IPS-20b (cell line): ENCODE data around the gene ARL2.
"Not testable (repeated sequence)": the region's sequence is repeated elsewhere in the genome, so short reads cannot be mapped to it uniquely, and the experiment has no call there.

Experiments used
- H3K27ac ChIP-seq: one replicate; pipeline ENCODE4 v1.5.1; 2013; ENCODE audit warnings: low read length
- H3K27me3 ChIP-seq: 2 replicates; pipeline ENCODE4 v1.6.1; 2013; ENCODE audit warnings: mild to moderate bottlenecking, low read length, inconsistent platforms; ENCODE audit not compliant: insufficient read depth
- H3K36me3 ChIP-seq: 2 replicates; pipeline ENCODE4 v1.6.1; 2013; ENCODE audit warnings: low read depth, mild to moderate bottlenecking, inconsistent platforms, low read length, moderate library complexity; ENCODE audit not compliant: insufficient read depth
- H3K4me1 ChIP-seq: 2 replicates; pipeline ENCODE4 v1.6.1; 2013; ENCODE audit warnings: mild to moderate bottlenecking, control low read depth, inconsistent platforms, low read length, moderate library complexity; ENCODE audit not compliant: insufficient read depth
- H3K4me3 ChIP-seq: 2 replicates; pipeline ENCODE4 v1.5.1; 2013; ENCODE audit warnings: mild to moderate bottlenecking, low read length, inconsistent platforms
- H3K9ac ChIP-seq: 2 replicates; pipeline ENCODE4 v1.6.1; 2013; ENCODE audit warnings: low read depth, mild to moderate bottlenecking, inconsistent platforms, low read length, moderate library complexity
- H3K9me3 ChIP-seq: 2 replicates; pipeline ENCODE4 v1.6.1; 2013; ENCODE audit warnings: mild to moderate bottlenecking, low read depth, low read length, inconsistent platforms; ENCODE audit not compliant: insufficient read depth

The ARL2 gene

GRCh38 chr11:65013130-65013887 lies 651 bp upstream of the ARL2 start:
- H3K9ac ChIP-seq, result peak overlapping the region; percentile 93
- no peaks in the 10 kb centered on the region for H3K27me3 ChIP-seq
- peaks cover 8% of the 10 kb centered on the region for H3K36me3 ChIP-seq
- no peak overlapping the region for H3K27ac ChIP-seq
- 0 out of 2 replicates have a peak, but pooled peaks cover 3% of the 10 kb centered on the region for H3K4me1 ChIP-seq
- no peaks in the 10 kb centered on the region for H3K9me3 ChIP-seq
- peak overlapping the region; percentile 86 for H3K4me3 ChIP-seq

DNA sequence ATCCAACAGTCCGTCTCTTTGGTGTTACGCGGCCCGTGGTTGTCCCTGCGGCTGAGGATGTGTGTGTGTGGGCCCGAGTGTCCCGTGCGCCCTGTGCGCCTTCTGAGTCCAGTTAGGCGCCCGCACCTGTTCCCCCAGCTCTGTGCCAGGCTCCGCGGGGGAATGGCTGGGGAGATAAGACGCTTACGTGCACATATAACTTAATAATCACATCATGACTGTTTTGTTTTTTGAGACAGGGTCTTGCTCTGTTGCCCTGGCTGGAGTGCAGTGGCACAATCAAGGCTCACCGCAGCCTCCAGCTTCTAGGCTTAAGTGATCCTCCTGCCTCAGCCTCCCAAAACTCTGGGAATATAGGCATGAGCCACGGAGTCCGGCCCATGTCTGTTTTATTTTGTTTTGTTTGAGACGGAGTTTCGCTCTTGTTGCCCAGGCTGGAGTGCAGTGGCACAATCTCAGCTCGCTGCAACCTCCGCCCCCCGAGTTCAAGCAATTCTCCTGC lies 817 bp downstream of the ARL2 start:
- Histone ChIP-seq H3K27me3 (no peaks in the 10 kb centered on the region), H3K9ac (peak overlapping the region; percentile 93; the same call in 1 of the 2 replicates), H3K4me3 (peak overlapping the region; percentile 86), H3K9me3 (no peaks in the 10 kb centered on the region), H3K27ac (peak overlapping the region; percentile 49), H3K4me1 (0 out of 2 replicates have a peak, but pooled peaks cover 3% of the 10 kb centered on the region), H3K36me3 (peaks cover 19% of the 10 kb centered on the region)

- Histone ChIP-seq H3K27ac (no peak overlapping the region), H3K36me3 (peaks cover 31% of the 10 kb centered on the region), H3K27me3 (no peaks in the 10 kb centered on the region), H3K4me1 (0 out of 2 replicates have a peak, but pooled peaks cover 3% of the 10 kb centered on the region), H3K9me3 (no peaks in the 10 kb centered on the region), H3K4me3 (no peak overlapping the region), H3K9ac (no peak overlapping the region)
Measured at GRCh38 chr11:65016705-65017104, 2.7 kb downstream of the ARL2 start.

GRCh38 chr11:65017937-65018336 lies 4.0 kb downstream of the ARL2 start:
- no peak overlapping the region for H3K27ac ChIP-seq
- no peak overlapping the region for H3K4me3 ChIP-seq
- H3K27me3 ChIP-seq, result no peaks in the 10 kb centered on the region
- H3K9ac ChIP-seq, result no peak overlapping the region
- H3K9me3 ChIP-seq, result no peaks in the 10 kb centered on the region
- 0 out of 2 replicates have a peak, but pooled peaks cover 3% of the 10 kb centered on the region for H3K4me1 ChIP-seq
- peaks cover 37% of the 10 kb centered on the region for H3K36me3 ChIP-seq

- Histone ChIP-seq H3K9ac (no peak overlapping the region), H3K9me3 (no peaks in the 10 kb centered on the region), H3K4me3 (no peak overlapping the region), H3K4me1 (no peaks in the 10 kb centered on the region), H3K27me3 (no peaks in the 10 kb centered on the region), H3K36me3 (peaks cover 37% of the 10 kb centered on the region), H3K27ac (no peak overlapping the region)
Measured at GRCh38 chr11:65019824-65020223, 5.9 kb downstream of the ARL2 start.

- Histone ChIP-seq H3K4me3 (no peak overlapping the region), H3K4me1 (no peaks in the 10 kb centered on the region), H3K36me3 (peaks cover 37% of the 10 kb centered on the region), H3K9me3 (no peaks in the 10 kb centered on the region), H3K27me3 (no peaks in the 10 kb centered on the region), H3K27ac (no peak overlapping the region), H3K9ac (no peak overlapping the region)
Measured at GRCh38 chr11:65021003-65021402, 7.0 kb downstream of the ARL2 start.

- H3K9ac ChIP-seq, result no peak overlapping the region
- no peaks in the 10 kb centered on the region for H3K27me3 ChIP-seq
- H3K4me1 ChIP-seq, result no peaks in the 10 kb centered on the region
- H3K36me3 ChIP-seq, result peaks cover 37% of the 10 kb centered on the region
- H3K4me3 ChIP-seq, result no peak overlapping the region
- H3K9me3 ChIP-seq, result no peaks in the 10 kb centered on the region
- H3K27ac ChIP-seq, result no peak overlapping the region
Measured at GRCh38 chr11:65021509-65021908, 7.5 kb downstream of the ARL2 start.

- H3K9ac ChIP-seq, H3K4me1 ChIP-seq, H3K27ac ChIP-seq, H3K4me3 ChIP-seq, H3K9me3 ChIP-seq, H3K27me3 ChIP-seq: not testable (repeated sequence)
- H3K36me3 ChIP-seq, result peaks cover 27% of the 10 kb centered on the region
Measured at GRCh38 chr11:65023502-65023901, 9.5 kb downstream of the ARL2 start.

DNA sequence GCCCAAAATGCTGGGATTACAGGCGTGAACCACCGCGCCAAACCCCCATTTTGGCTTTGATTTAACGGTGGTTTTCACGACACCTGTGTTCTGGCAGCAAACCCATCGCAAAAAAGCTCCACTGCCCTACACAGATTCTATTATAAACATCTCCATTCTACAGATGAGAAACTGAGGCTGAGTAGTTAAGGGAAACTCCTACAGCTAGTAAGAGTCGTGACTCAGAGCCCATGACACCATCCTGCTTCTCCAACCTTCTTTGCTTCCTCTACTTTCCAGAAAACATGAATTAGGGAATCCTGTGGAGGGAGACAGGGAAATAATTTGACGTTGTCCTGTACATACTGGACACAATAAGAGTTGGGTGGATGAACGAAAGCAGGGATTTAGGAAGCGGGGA lies 12.8 kb downstream of the ARL2 start:
- peaks cover 5% of the 10 kb centered on the region; the same call in 1 of the 2 replicates for H3K4me1 ChIP-seq
- H3K27me3 ChIP-seq, result no peaks in the 10 kb centered on the region
- peaks cover 5% of the 10 kb centered on the region; the same call in 1 of the 2 replicates for H3K36me3 ChIP-seq
- H3K4me3 ChIP-seq, result peak overlapping the region; percentile 66
- no peak overlapping the region for H3K9ac ChIP-seq
- no peak overlapping the region for H3K27ac ChIP-seq
- H3K9me3 ChIP-seq, result no peaks in the 10 kb centered on the region

GRCh38 chr11:65027213-65028067 lies 13.5 kb downstream of the ARL2 start, which contains the start of gene SNX15:
Gene SNX15 (plus strand): TSS chr11:65027439. CDS start chr11:65027538, 99 bp downstream.
- H3K9ac ChIP-seq, result peak within 1 kb of the TSS; percentile 51; the same call in 1 of the 2 replicates
- H3K27me3 ChIP-seq, result no peaks in the 10 kb centered on the region
- no peaks in the 10 kb centered on the region for H3K9me3 ChIP-seq
- peaks cover 5% of the 10 kb centered on the region; the same call in 1 of the 2 replicates for H3K4me1 ChIP-seq
- no peaks in the 10 kb centered on the region for H3K36me3 ChIP-seq
- H3K27ac ChIP-seq, result peak within 1 kb of the TSS; percentile 51
- peak within 1 kb of the TSS; percentile 66 for H3K4me3 ChIP-seq

- Histone ChIP-seq H3K27ac (no peak overlapping the region), H3K4me3 (no peak overlapping the region), H3K36me3 (no peaks in the 10 kb centered on the region; the same call in 1 of the 2 replicates), H3K9ac (no peak overlapping the region), H3K27me3 (no peaks in the 10 kb centered on the region), H3K9me3 (no peaks in the 10 kb centered on the region), H3K4me1 (peaks cover 5% of the 10 kb centered on the region; the same call in 1 of the 2 replicates)
Measured at GRCh38 chr11:65032216-65032615, 18.3 kb downstream of the ARL2 start.
